ENCODE data around the gene RTKN. TPM values are rescaled to one million over a fixed set of nuclear protein-coding genes. Genes with fewer than 3 reads are reported as not detected.

RTKN gene
- total and polyA plus RNA-seq, 10 of the 15 experiments (the other 5 are each of a cell fraction or from before 2014, with no cell fraction given) = 0.50 to 12.3 (median 5.4) TPM

DNA sequence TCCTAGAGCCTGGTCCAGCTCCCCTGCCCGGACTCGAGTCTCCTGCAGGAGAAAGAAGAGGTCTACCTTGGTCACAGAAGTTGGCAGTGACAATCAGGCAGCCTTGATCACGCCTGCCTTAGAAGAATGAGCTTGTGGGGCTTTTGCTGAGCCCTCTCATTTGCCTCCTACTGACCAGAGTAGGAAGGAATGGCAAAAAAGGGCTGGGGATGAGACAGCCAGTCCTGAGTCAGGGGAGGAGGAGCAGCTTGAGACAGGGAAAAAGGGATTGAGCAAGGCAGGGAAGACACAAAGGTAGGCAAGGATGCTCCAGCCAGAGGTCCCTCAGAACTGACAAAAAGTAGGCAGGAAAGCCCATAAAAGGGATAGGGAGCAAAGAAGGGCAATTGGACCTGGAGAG is 14.2 kb downstream of the RTKN start (continued):
- TF ChIP-seq SP1 (IDR thresholded peaks at IDR 0.05; ENCODE audit: low read depth, low read length) (no peak), SUPT20H (IDR thresholded peaks at IDR 0.05; ENCODE audit: borderline replicate concordance, control insufficient read depth, low read depth, low read length) (no peak), TARDBP (IDR thresholded peaks at IDR 0.05; ENCODE audit: borderline replicate concordance) (no peak)

DNA sequence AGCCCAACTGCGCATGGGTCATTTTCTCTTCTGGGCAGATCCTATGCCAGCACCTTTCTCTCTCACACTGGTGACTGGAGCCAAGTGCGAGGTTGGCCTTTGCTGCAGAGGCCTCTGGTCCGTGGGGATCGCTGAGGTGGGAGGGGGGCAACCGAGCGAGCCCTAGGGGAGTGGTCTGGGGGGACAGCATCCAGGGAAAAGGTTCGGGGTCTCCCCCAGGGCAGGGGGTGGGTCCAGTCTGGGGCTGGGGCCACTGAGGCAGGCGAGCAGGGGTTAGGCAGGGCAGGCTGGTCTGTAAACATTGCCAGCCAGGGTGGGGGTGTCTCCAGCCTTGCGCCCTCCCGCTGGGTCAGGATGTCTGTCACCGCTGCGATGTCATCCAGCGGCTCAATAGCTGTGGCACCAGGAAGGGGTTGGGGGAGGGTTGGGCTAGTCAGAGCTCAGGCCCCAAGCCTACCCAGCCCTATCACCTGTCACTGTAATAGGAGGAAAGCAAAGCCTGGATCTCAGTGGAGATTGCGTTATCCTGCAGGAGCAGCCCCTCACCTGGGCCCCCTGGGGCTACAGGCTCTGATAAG is 15.5 kb downstream of the RTKN start:
- no peak for ATAC-seq
- H3K4me2 ChIP-seq (ENCODE audit: control insufficient read depth, insufficient read depth) = no peak overlapping the region
- no peak for TF ChIP-seq EP300 (IDR thresholded peaks at IDR 0.05; ENCODE audit: borderline replicate concordance in 1 of 2, control insufficient read depth in 1 of 2, low read depth in 2 of 2, low read length in 2 of 2)
- no peak for TF ChIP-seq HCFC1 (IDR thresholded peaks at IDR 0.05; ENCODE audit: low read length)
- TF ChIP-seq STAT3 (IDR thresholded peaks at IDR 0.05; ENCODE audit: low read depth, low read length) = no peak
- no peak for TF ChIP-seq POLR2A (IDR thresholded peaks at IDR 0.05; ENCODE audit: low read depth, low read length)
- no peak for TF ChIP-seq STAT1 (conservative IDR thresholded peaks at IDR 0.05)
- no peak for TF ChIP-seq TCF3 (IDR thresholded peaks at IDR 0.05; ENCODE audit: borderline replicate concordance, insufficient read depth, low read depth, low read length)
- TF ChIP-seq, protein P1, sequence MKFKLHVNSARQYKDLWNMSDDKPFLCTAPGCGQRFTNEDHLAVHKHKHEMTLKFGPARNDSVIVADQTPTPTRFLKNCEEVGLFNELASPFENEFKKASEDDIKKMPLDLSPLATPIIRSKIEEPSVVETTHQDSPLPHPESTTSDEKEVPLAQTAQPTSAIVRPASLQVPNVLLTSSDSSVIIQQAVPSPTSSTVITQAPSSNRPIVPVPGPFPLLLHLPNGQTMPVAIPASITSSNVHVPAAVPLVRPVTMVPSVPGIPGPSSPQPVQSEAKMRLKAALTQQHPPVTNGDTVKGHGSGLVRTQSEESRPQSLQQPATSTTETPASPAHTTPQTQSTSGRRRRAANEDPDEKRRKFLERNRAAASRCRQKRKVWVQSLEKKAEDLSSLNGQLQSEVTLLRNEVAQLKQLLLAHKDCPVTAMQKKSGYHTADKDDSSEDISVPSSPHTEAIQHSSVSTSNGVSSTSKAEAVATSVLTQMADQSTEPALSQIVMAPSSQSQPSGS (IDR thresholded peaks at IDR 0.05; ENCODE audit: low read length) = no peak
- no peak for TF ChIP-seq BCL11A (IDR thresholded peaks at IDR 0.05; ENCODE audit: low read depth, low read length)
- no peak for TF ChIP-seq SP1 (IDR thresholded peaks at IDR 0.05; ENCODE audit: low read depth, low read length)
- TF ChIP-seq SUZ12 (IDR thresholded peaks at IDR 0.05; ENCODE audit: unreplicated experiment) = no peak
- no peak for TF ChIP-seq SMAD5 (IDR thresholded peaks at IDR 0.05; ENCODE audit: low read depth)
- no peak for TF ChIP-seq TAF1 (IDR thresholded peaks at IDR 0.05; ENCODE audit: borderline replicate concordance, low read depth, low read length)
- no peak for TF ChIP-seq IKZF2 (IDR thresholded peaks at IDR 0.05)
- TF ChIP-seq ETV6 (conservative IDR thresholded peaks at IDR 0.05 in 1 of 2, IDR thresholded peaks at IDR 0.05 in 1 of 2; ENCODE audit: borderline replicate concordance in 1 of 2, low read depth in 1 of 2) = no peak
- no peak for TF ChIP-seq ZNF217 (IDR thresholded peaks at IDR 0.05)
- TF ChIP-seq, protein P2, sequence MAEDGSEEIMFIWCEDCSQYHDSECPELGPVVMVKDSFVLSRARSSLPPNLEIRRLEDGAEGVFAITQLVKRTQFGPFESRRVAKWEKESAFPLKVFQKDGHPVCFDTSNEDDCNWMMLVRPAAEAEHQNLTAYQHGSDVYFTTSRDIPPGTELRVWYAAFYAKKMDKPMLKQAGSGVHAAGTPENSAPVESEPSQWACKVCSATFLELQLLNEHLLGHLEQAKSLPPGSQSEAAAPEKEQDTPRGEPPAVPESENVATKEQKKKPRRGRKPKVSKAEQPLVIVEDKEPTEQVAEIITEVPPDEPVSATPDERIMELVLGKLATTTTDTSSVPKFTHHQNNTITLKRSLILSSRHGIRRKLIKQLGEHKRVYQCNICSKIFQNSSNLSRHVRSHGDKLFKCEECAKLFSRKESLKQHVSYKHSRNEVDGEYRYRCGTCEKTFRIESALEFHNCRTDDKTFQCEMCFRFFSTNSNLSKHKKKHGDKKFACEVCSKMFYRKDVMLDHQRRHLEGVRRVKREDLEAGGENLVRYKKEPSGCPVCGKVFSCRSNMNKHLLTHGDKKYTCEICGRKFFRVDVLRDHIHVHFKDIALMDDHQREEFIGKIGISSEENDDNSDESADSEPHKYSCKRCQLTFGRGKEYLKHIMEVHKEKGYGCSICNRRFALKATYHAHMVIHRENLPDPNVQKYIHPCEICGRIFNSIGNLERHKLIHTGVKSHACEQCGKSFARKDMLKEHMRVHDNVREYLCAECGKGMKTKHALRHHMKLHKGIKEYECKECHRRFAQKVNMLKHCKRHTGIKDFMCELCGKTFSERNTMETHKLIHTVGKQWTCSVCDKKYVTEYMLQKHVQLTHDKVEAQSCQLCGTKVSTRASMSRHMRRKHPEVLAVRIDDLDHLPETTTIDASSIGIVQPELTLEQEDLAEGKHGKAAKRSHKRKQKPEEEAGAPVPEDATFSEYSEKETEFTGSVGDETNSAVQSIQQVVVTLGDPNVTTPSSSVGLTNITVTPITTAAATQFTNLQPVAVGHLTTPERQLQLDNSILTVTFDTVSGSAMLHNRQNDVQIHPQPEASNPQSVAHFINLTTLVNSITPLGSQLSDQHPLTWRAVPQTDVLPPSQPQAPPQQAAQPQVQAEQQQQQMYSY (CRISPR knock-in tag; IDR thresholded peaks at IDR 0.05) = no peak
- no peak for TF ChIP-seq JUND (IDR thresholded peaks at IDR 0.05; ENCODE audit: low read depth, low read length)
- no peak for TF ChIP-seq EGR1 (IDR thresholded peaks at IDR 0.05; ENCODE audit: borderline replicate concordance in 1 of 2, low read depth in 2 of 2, low read length in 2 of 2)

More for the DNA sequence above, 15.5 kb downstream of the RTKN start:
- DNase-seq (ENCODE audit: low read depth, low spot score) = no peak
- Histone ChIP-seq H3K4me1 (ENCODE audit: control insufficient read depth, insufficient read depth, low read length) (peaks cover 7% of the 10 kb centered on the region; the same call in 1 of the 2 replicates), H3K9me3 (replicated peaks; ENCODE audit: control insufficient read depth, insufficient read depth, low read length) (no peaks in the 10 kb centered on the region), H4K20me1 (ENCODE audit: control insufficient read depth, insufficient read depth) (no peaks in the 10 kb centered on the region), H3K4me3 (no peak overlapping the region), H3K27ac (ENCODE audit: control insufficient read depth, insufficient read depth) (no peak overlapping the region), H3K79me2 (ENCODE audit: control insufficient read depth, insufficient read depth, low read length) (peaks cover 9% of the 10 kb centered on the region), H3K36me3 (ENCODE audit: control insufficient read depth in 2 of 2, insufficient read depth in 2 of 2, low read length in 1 of 2) (peaks cover 0 to 12% of the 10 kb centered on the region in 2 experiments; a peak in 1 of 4 replicates), H3K9ac (ENCODE audit: control insufficient read depth, insufficient read depth, low read length) (no peak overlapping the region), H3K27me3 (replicated peaks in 1 of 2; ENCODE audit: control insufficient read depth in 2 of 2, insufficient read depth in 2 of 2, low read length in 1 of 2) (no peaks in the 10 kb centered on the region), H2AFZ (ENCODE audit: control insufficient read depth, low read depth, low read length) (no peak overlapping the region)
- no TSS peak for BruUV-seq (replicated peaks)
- CTCF ChIA-PET = no interaction called here
- in situ Hi-C loops (cut with MboI) = no loop called here
- intact Hi-C loops (cut with micrococcal nuclease; ENCODE audit: unreplicated experiment) = no loop called here
- RAD21 ChIA-PET (ENCODE audit: unreplicated experiment) = interaction anchor here (0.6 kb wide), 1 partner anchor 40 kb away, joined by 3 read pairs; no protein-coding TSS in a partner anchor
- FAIRE-seq = no peak
- WGBS (ENCODE audit: insufficient coverage, insufficient replicate concordance, low lambda C conversion rate, missing lambda C conversion rate) = 84% methylated on average over 14 of the region's 14 CpGs
- POLR2A ChIA-PET = no interaction called here
- SMC1A ChIA-PET (ENCODE audit: uncharacterized antibody, unreplicated experiment) = no interaction called here
